Left kidney (tissue), 2 donors: ENCODE data around the gene KLHL13. TPM values are rescaled to one million over a fixed set of nuclear protein-coding genes. Genes with fewer than 3 reads are reported as not detected.
"Not testable (repeated sequence)": the region's sequence is repeated elsewhere in the genome, so short reads cannot be mapped to it uniquely, and the experiment has no call there.

Source experiments
- DNase-seq: peaks from one replicate; pipeline ENCODE4 v3.0.0-alpha.2; 2013
- polyA plus RNA-seq: library from polyadenylated mRNA; unstranded; fragments of 120-200 nt; gene quantifications from one replicate; pipeline ENCODE4 v1.2.1, GENCODE V29; 2013; ENCODE audit not compliant: insufficient read length

The KLHL13 gene
- polyA plus RNA-seq, 1 donor = 93.9 TPM

DNA sequence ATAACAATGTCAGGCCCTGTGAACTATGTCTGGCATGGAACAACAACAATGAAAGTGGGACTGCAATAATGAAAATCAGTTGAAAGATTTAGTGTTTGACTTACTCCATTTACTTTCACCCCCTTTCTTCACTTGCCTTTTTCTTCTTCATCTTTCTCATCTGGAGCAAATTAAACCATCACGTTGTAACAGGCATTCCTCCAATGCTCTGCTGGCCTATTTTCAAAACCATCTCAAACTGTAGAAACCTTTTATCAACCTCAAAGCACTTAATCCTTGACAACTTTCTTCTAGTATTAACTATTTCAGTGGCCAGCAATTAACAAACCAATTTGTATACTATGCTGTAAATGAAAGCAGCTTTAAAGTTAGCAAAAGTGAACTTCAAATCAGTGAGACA is 8.3 kb downstream of the KLHL13 start:
- no peak for DNase-seq

DNA sequence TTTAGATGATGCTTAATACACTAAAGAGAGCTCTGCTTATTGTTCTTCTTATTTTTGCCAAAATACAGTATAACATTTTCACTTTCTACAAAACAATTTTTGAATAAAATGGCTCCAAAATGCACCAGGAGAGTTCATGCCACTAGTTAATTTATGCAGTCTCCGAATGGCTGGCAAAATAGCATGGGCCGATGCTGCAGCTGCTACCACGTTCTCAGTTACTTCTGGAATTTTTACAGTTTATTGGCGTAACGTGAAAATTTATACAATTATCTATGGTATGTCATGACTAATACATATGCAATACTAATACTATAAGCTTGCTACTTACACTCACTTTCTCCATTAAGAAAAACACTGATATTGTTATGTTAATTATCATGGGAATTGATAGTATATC is 16.5 kb downstream of the KLHL13 start:
- DNase-seq = no peak

DNA sequence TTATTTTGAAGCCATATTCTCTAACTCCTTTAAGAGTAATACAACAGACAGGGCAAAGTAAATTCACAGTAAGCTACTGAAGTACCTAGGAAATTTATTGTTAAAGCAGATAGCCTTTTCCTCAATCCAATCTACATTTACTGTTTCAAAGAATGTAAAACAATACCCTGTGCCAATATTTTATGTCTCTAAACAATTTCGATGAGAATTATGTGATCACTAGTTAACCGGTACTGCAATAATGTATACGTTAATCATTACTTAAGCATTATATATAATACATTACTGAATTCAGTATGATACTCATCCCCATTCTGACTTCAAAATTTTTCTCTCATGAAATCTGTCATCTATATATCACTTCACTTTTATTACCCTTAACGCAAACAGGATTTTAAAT is 28.5 kb downstream of the KLHL13 start:
- DNase-seq = no peak

DNA sequence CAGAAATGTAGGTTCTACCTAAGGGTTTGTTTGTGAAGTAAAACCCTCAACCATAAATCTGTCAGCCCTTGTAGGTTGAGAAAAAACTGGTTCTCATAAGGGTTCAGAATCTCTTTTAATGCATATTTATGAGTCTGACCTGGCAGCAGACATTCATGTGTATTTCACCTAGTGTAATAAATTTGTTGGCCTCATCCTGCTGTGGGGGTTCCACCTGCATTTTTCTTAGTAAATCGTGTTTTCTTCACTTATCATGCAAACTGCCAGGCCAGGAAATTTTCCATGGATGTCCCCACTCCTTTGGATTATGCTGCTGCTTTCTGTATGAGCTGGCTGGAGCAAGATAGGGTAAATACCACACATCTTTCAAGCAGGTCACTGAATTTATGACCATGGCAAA is 42.4 kb downstream of the KLHL13 start:
- DNase-seq = no peak

DNA sequence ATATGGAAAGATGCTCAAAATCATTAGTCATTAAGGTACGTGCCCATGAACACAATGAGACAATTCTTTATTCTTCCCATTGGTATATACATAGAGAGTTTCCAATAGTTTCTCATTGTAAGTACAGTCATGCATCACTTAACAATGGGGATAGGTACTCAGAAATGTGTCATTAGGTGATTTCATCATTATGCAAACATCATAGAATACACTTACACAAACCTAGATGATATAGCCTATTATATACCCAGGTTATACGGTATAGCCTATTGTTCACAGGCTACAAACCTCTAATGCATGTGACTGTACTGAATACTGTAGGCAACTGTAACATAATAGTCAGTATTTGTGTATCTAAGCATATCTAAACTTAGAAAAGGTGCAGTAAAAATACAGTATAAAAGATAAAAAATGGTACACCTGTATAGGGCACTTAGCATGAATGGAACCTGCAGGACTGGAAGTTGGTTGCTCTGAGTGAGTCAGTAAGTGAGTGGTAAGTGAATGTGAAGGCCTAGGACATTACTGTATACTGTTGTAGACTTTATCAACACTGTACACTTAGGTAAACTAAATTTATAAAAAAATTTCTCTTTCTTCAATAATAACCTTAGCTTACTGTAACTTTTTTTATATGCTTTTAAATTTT is 49.6 kb downstream of the KLHL13 start:
- DNase-seq = no peak

DNA sequence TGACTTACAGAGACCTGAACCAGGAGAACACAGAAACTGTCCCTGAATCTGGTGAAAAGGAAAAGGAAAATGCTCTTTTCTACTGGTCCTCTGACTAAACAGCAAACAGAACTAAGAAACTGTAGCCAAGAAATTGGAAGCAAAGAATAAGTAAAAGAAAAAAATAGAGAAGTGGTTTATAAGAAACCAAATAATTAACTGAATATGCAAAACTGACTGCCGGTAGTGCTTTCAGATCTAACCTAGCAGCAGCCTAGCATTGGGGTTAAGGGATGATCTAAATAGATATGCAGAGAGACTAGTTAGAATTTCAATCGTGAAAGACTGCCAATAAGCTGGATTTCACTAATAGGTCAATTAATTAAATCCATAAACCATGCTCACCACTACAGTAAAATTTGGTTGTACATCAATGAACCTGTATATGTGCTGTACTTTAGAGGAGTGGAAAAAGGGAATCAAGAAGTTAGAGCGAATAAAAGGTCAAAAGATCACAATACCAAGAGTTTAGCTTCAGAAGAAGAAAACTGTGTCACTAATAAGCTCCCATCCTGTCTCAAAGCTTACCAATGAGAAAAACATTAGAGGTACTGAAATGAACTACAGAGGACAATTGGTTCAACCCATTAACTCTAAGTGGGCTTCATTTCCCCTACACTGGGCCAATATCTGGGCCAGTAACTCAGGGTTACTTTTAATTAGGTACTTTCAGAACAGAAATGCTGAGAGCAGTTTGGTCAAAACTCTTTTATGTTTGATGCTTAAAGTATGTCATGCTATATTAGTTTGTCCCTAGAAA is 53.6 kb downstream of the KLHL13 start:
- no peak for DNase-seq

DNA sequence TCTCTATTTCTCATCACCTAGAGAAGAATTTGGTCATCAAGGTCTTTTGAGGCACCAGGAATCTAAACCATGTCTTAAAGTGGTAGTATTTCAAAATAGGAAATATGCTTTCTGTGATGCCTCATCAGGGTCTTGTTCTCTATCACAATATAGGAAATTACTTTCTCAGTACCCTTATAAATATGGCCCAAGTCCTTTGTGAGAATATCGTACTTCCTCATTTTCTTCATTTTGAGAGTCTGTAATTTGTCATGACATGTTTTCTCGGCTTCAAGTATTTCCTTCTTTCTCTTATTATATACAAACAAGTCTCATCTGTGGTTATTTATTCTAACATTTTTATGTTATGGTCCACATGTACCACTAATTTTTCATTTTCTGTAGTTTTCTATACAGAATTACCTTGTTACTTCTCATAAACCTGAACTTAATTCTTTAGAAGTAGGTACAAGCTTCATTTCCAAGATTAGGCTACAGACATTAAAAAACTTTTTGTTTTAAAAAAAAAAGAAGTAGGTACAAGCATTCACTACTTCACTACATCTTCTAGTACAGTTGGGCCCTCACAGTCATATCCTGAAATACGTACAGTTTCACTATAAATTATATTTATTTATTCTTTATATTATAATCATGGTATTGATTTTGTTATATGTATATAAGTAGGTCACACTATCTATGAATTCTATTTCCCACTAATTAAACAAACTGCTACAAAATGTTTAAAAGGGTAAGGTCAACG is 54.4 kb downstream of the KLHL13 start:
- no peak for DNase-seq

DNA sequence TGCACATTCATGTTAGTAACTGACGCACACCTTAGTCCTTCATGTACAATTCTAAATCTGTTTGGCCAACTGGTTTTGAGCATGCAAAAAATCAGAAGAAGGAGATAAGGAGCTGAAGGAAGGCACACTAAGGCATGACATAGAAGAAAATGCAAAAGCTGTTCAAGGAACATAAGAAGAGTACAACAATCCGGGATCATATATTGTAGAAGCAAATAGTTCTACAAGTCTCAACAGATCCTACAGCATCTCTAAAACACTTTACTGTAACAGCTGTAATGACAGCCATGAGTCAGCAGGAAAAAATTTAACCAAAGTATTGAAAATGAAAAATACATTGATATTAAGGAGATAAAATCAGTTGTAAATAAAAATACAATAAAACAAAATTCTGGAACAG is 57.7 kb downstream of the KLHL13 start:
- no peak for DNase-seq

DNA sequence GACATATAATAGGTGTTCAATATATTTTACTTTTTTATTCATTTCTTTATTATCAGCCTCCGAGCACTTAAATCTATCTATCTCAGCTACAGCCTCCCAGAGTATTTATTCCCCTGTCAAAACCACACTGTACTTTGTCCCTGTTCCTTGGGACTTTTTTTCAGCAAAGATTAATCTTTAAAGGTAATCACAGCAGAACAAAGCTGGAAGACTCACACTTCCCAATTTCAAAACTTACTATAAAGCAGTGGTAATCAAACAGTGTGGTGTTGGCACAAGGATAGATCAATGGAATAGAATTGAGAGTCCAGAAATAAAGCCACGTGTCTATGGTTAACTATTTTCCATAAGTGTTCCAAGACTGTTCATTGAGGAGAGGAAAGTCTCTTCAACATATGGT is 59.7 kb downstream of the KLHL13 start:
- no peak for DNase-seq

DNA sequence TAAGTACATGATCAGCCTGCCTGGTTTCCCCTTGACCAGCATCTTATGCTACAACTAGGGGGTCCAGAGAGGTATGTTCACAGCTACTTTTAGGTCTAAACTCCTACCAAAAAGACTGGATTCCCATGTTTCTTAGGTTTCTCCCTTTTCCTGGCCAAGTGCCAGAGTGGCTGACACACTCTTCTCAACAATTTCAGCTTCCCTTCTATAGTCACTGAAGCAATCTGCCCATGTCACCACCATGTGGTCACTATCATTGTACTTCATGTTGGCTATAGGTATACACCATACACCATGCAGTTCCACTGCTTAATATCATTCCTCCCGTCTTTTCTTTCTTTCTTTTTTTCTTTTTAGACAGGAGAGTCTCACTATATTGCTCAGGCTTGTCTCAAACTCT is 66.9 kb downstream of the KLHL13 start:
- DNase-seq = no peak

DNA sequence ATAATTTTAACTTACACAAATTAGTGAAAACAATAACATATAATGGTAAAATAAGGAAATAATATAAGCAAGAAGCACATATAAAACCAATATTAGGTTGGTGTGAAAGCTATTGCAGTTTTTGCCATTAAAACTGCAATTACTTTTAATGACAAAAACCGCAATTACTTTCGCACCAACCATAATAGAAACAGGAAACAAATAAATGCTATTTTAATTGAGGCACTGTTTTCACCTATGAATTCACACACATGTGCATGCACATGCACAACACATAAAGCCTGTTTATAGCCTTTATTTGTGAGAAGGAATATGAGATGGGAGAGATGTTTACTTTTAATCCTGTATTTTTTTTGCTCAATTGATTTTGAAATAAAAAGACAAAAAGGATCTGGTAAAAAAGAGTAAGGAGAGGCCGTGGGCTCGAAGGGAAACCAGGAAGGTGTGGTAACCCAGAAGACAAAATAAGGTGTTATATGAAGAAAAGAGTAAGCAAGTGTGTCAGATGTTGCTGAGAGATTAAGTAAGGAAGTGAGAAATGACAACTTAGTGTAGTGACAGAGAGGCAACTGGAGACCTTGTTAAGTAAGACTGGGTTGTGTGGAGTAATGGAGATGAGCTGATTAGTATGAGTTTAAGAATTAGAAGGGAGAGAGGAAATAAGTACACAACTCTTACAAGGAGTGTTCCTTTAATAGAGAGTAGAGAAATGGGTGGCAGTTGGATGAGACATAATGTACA is 69.0 kb downstream of the KLHL13 start:
- DNase-seq = no peak

DNA sequence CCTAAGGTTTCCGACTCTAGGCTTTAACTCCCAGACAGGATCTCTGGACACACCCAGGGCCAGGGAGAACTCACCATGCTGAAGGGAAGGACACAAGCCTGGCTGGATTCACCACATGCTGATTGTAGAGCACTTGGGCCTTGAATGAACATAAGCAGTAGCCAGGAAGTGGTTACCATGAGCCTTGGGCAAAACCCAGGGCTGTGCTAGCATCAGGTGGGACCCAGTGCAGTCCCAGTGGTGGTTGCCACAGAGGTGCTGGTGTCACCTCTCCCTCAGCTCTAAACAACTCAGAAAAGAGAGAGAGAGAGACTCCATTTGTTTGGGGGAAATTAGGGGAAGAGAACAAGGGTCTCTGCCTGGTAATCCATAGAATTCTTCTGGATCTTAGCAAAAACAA is 77.0 kb downstream of the KLHL13 start:
- DNase-seq = no peak

DNA sequence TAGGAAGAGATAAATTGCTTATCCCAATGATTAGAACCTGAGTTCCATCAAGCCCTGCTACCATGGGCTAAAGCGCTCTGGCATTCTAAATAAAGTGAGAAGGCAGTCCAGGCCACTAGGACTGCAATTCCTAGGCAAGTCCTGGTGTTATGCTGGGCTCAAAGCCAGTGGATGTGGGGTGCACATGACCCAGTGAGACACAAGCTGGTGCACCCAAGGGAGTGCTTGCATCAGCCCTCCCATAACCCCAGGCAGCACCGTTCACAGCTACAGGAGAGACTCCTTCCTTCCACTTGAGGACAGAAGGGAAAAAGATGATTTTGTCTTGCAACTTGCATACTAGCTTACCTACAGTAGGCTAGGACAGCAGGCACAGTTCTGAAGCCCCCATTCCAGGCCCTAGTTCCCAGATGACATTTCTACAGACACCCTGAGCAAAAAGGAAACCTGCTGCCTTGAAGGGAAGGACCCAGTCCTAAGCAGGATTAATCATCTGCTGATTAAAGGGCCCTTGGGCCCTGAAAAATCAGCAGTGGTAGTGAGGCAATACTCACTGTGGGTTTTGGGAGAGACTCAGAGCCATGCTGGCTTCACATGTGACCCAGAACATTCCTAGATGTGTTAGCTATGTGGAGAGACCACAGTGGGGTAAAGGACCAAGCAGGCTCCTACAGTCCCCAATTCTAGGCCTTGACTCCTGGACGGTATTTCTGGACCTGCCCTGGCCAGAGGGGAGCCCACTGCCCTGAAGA is 77.8 kb downstream of the KLHL13 start:
- DNase-seq = no peak

DNA sequence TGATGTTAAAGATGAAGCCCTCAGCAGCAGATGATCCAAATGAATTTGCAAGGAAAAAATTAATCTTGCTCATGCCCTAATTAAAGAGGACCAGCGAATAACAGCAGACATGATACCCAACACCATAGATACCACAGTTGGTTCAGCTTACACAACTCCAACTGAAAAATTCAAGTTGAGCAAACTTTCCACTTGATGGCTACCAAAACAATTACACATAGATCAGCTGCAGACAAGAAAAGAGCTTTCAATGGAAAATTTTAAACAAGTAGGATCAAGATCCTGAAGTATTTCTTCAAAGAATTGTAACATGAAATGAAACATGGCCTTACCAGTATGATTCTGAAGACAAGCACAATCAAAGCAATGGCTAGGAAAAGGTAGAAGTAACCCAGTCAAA is 90.0 kb downstream of the KLHL13 start:
- no peak for DNase-seq

DNA sequence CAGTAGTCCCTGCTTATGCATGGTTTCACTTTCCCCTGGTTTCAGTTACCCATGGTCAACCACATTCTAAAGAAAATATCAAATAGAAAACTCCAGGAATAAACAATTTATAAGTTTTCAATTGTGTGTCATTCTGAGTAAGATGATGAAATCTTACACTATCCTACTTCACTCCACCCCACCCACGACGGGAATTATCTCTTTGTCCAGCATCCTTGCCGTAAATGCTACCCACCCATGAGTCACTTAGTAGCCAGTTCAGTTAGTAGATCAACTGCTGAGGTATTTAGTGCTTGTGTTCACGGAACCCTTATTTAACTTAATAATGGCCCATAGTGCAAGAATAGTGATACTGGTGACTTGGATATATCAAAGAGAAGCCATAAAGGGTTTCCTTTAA is 91.4 kb downstream of the KLHL13 start:
- no peak for DNase-seq

DNA sequence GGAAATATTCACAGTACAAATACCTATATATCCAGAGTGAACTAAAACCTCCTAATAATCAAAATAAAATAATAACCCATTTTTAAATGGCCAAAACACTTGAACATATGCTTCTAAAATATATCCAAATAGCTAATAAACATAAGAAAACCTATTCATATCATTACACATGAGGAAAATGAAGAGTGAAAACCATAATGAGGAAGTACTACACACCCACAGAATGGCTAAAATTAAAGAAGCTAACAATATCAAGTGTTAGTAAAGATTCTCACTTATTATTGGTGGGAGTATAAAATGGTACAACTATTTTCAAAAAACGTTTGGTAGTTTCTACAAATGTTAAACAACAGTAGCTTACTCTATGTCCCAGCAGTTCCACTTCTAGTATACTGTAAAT is 92.1 kb downstream of the KLHL13 start:
- DNase-seq = no peak

DNA sequence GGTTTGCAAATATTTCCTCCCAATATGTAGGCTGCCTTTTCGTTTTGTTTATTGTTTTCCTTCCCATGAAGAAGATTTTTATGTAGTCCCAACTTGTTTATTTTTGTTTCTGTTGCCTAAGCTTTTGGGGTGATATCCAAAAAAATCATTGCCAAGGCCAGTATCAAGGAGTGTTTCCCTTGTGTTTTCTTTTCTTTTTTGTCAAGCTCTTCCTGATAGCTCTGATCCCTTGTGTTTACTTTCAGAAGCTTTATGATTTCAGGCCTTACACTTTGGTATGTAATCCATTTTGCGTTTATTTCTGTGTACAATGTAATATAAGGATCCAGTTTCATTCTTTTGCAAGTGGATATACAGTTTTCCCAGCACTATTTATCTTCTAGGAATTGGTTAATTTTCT is 93.9 kb downstream of the KLHL13 start:
- no peak for DNase-seq

DNA sequence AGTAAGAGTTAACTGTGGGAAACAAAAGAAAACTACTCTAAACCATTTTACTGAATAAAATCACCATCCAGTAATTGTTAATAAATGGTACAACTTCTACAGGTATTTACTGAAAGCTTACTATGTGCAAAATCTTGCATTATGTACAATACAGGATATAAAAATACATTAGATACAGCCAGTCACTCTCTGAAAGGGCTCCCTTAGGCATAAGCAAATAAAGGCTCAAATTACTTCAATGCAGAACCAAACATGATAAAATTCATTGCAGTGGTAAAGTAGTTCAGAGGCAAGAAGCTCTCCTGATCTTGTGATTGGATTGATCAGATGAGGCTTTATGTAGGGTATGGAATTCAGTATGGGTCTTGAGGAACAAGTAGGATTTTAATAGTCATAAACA is 100.2 kb downstream of the KLHL13 start:
- DNase-seq = no peak

DNA sequence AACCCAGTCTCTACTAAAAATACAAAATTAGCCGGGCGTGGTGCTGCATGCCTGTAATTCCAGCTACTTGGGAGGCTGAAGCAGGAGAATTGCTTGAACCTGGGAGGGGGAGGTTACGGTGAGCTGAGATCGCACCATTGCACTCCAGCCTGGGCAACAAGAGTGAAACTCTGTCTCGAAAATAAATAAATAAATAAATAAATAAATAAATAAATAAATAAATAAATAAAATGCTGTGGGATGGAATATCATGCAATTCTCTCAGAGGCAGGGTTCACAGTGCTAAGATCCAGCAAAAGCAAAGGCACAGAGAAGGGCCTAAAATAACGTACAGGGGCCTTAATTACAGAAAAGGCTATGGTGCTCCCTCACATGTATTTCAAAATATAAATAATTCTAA is 114.2 kb downstream of the KLHL13 start:
- not testable (repeated sequence) for DNase-seq

DNA sequence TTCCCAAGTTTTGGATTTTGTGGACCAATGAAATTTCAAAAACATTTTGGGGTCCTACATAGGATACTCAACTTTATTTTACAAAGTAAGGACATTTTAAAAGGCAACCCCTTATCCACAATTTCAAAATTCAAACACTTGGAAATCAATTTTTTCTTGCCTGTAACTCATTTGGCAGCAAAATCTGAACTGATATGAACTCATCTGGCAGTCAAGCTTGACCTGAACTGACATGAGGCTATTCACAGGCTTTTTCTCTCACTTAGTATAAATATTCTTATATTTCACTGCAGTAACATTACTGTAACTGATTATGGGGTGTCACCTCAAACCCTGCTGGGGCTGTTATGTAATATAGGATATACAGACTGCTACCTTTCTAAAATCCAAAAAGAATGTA is 116.1 kb downstream of the KLHL13 start:
- DNase-seq = no peak

DNA sequence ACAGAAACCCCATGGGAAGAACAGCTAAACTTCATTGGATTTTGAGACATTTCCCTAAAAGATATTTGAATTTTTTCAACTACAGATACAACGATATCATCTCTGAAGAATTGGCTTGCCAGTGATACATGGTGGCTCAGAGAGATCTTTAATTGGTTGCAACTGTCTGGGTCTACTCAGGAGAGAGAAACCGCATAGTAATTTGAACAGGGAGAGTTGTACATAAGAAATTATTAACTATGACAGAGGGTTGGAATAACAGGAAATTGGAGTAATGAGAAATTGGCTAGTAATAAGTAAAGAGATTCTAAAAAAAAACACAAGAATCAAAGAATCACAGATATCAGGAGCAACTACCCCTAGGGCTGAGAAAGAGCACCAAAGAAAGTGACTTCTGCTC is 118.4 kb downstream of the KLHL13 start:
- DNase-seq = no peak

DNA sequence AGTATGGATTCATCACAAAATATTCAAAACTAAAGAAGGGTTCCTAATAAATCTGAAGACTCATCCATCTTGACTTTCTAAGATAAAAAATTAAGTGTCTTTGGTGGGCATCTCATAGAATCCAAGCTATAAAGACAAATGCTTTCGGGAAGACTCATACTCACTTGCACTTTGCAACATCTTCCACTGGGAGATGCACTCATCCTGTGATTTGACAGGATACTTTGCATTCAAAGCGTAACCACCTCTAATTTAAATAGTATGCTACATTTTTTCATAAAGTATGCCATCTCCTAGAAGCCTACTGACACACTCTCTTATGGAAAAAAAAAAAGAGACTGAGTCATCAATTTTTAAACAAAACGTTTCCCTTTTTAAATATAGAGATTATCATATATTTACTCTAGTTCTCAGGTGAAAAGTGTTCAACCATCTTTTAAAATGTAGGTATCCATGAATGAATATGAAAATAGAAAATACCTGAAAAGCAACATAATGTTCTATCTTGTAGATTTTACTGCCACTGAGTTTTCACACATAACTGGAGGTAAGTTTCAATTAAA is 119.6 kb downstream of the KLHL13 start:
- no peak for DNase-seq
